ENCODE measurements around the gene RNPEP.

The RNPEP gene

DNA sequence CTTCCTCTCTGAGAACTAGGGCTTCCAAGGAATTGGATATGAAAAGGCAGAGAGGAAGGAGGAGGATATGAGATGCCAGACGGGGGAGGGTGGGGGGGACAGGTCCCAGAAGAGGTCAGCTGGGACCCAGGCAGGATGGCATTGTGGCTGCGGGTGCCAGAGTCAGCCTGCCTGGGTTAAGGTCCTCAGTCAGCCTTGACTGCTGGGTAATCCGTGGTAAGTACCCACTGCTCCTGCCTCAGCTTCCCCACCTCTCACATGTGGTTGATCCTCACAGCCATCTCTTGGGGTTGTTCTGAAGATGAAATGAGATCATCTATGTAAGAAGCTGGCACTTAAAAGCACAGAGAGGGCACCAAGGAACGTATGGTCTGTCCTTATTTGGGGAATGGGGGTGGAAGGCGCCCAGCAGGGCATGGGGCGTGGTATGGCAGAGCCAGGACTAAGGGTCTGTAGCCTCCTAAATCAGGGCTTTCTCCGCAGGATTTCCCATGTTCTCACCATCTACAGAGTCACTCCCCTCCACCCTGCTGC, 51.8 kb downstream of the RNPEP start:
- no peak overlapping the region for H3K27ac ChIP-seq (replicated peaks)
- DNase-seq (ENCODE audit: low read depth in 1 of 2, low spot score in 1 of 2) = no peak
- no peaks in the 10 kb centered on the region for H3K27me3 ChIP-seq (ENCODE audit: insufficient read depth, poor library complexity, severe bottlenecking)
- TF ChIP-seq, protein P1, sequence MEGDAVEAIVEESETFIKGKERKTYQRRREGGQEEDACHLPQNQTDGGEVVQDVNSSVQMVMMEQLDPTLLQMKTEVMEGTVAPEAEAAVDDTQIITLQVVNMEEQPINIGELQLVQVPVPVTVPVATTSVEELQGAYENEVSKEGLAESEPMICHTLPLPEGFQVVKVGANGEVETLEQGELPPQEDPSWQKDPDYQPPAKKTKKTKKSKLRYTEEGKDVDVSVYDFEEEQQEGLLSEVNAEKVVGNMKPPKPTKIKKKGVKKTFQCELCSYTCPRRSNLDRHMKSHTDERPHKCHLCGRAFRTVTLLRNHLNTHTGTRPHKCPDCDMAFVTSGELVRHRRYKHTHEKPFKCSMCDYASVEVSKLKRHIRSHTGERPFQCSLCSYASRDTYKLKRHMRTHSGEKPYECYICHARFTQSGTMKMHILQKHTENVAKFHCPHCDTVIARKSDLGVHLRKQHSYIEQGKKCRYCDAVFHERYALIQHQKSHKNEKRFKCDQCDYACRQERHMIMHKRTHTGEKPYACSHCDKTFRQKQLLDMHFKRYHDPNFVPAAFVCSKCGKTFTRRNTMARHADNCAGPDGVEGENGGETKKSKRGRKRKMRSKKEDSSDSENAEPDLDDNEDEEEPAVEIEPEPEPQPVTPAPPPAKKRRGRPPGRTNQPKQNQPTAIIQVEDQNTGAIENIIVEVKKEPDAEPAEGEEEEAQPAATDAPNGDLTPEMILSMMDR (IDR thresholded peaks at IDR 0.05; ENCODE audit: insufficient read depth, low read length) = no peak
- TF ChIP-seq POLR2AphosphoS5 (IDR thresholded peaks at IDR 0.05; ENCODE audit: low read depth) (no peak), GABPA (IDR thresholded peaks at IDR 0.05; ENCODE audit: low read depth) (no peak)
- TF ChIP-seq, protein P2, sequence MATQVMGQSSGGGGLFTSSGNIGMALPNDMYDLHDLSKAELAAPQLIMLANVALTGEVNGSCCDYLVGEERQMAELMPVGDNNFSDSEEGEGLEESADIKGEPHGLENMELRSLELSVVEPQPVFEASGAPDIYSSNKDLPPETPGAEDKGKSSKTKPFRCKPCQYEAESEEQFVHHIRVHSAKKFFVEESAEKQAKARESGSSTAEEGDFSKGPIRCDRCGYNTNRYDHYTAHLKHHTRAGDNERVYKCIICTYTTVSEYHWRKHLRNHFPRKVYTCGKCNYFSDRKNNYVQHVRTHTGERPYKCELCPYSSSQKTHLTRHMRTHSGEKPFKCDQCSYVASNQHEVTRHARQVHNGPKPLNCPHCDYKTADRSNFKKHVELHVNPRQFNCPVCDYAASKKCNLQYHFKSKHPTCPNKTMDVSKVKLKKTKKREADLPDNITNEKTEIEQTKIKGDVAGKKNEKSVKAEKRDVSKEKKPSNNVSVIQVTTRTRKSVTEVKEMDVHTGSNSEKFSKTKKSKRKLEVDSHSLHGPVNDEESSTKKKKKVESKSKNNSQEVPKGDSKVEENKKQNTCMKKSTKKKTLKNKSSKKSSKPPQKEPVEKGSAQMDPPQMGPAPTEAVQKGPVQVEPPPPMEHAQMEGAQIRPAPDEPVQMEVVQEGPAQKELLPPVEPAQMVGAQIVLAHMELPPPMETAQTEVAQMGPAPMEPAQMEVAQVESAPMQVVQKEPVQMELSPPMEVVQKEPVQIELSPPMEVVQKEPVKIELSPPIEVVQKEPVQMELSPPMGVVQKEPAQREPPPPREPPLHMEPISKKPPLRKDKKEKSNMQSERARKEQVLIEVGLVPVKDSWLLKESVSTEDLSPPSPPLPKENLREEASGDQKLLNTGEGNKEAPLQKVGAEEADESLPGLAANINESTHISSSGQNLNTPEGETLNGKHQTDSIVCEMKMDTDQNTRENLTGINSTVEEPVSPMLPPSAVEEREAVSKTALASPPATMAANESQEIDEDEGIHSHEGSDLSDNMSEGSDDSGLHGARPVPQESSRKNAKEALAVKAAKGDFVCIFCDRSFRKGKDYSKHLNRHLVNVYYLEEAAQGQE (IDR thresholded peaks at IDR 0.05; ENCODE audit: insufficient replicate concordance, low read depth) = no peak
- H3K4me3 ChIP-seq (replicated peaks; ENCODE audit: insufficient read depth, low read length) = no peak overlapping the region

DNA sequence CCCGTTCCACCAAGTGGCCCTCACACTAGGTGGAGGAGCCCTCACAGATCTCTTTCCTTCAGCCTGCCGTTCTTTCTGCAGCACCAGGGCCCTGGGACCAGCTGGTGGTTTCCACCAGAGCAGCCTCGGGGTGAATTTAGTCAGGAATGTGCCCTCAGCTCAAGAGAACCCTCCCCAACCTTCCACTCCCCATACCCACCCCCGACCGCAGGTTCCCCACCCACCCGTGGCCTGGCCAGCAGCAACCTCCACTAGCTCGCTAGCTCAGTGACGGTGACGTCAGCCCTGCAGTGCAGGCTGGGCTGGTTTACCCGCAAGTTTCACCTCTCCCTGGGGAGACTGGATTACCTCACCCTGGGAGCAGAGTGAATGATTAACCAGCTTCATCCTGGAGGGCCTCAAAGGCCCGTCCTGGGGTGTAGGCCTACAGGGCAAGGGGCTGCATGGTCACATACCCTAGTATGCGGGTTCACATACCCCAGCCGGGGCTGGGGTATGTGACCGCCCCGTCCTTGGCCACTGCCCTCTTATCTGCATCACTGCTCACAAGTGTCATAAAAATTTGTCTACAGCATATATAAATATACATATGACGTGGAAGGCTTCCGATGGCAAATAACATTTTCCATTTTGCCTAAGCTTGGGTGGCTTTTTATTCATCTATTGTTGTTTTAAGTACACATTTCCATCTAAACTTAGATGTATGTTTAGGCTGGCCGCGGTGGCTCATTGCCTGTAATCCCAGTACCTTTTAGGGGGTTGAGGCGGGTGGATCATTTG, 52.4 kb downstream of the RNPEP start:
- TF ChIP-seq, protein P2 (IDR thresholded peaks at IDR 0.05; ENCODE audit: insufficient replicate concordance, low read depth) = no peak
- TF ChIP-seq SPI1 (IDR thresholded peaks at IDR 0.05; ENCODE audit: borderline replicate concordance, low read depth) = no peak
- TF ChIP-seq GABPA (IDR thresholded peaks at IDR 0.05; ENCODE audit: low read depth) = no peak
- TF ChIP-seq POLR2AphosphoS5 (IDR thresholded peaks at IDR 0.05; ENCODE audit: low read depth) = no peak
- TF ChIP-seq, protein P1 (IDR thresholded peaks at IDR 0.05; ENCODE audit: insufficient read depth, low read length) = no peak
- Histone ChIP-seq H3K27ac (replicated peaks) (no peak overlapping the region), H3K4me3 (replicated peaks; ENCODE audit: insufficient read depth, low read length) (no peak overlapping the region), H3K27me3 (ENCODE audit: insufficient read depth, poor library complexity, severe bottlenecking) (no peaks in the 10 kb centered on the region)
- DNase-seq (ENCODE audit: low read depth in 1 of 2, low spot score in 1 of 2) = peak in 1 of 2 experiments; percentile 4

DNA sequence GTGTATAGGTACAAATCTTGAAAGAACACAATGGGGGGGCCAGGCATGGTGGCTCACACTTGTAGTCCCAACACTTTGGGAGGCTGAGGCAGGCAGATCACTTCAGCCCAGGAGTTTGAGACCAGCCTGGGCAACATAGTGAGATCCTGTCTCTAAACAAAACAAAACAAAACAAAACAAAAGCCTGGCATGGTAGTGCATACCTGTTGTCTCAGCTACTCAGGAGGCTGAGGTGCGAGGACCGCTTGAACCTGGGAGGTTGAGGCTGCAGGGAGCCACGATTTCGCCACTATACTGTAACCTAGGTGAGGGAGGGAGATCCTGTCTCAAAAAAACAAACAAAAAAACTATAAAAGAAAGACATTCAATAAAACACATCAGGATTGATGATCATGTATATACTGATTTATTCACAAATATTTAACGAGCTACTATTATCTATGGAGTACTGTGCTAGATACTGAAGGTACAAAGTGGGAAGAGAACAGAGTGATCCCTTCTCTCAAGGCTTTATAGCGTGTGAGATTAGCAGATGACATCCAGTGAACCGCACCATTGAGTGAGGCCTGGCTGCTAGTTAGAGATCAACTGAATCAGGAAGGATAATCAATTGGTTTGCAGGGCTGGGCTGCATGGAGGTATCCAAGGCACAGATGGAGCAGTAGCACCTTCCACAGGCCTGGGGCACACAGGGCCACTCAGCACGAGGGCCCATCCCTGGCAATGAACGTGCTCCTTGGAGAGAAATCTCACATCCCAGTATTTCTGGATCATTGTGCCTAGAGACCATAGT, 54.3 kb downstream of the RNPEP start:
- Histone ChIP-seq H3K27ac (replicated peaks) (no peak overlapping the region), H3K4me3 (replicated peaks; ENCODE audit: insufficient read depth, low read length) (no peak overlapping the region), H3K27me3 (ENCODE audit: insufficient read depth, poor library complexity, severe bottlenecking) (no peaks in the 10 kb centered on the region)
- no peak for TF ChIP-seq GABPA (IDR thresholded peaks at IDR 0.05; ENCODE audit: low read depth)
- TF ChIP-seq, protein P1 (IDR thresholded peaks at IDR 0.05; ENCODE audit: insufficient read depth, low read length) = no peak
- TF ChIP-seq, protein P2 (IDR thresholded peaks at IDR 0.05; ENCODE audit: insufficient replicate concordance, low read depth) = no peak
- TF ChIP-seq POLR2AphosphoS5 (IDR thresholded peaks at IDR 0.05; ENCODE audit: low read depth) = no peak
- TF ChIP-seq SPI1 (IDR thresholded peaks at IDR 0.05; ENCODE audit: borderline replicate concordance, low read depth) = no peak
- no peak for DNase-seq (ENCODE audit: low read depth in 1 of 2, low spot score in 1 of 2)

Measured in HL-60 (cell line).